Mucosa of descending colon (tissue), 3 donors: Measurements from ENCODE around the gene MED16. TPM values are rescaled to one million over a fixed set of nuclear protein-coding genes. Genes with fewer than 3 reads are reported as not detected.

Source experiments
- ATAC-seq: fragments of 200-7000 bp; cut with Tn5 transposase; one replicate; pipeline ENCODE4 v1.9.1; 2020; ENCODE audit warnings: mild to moderate bottlenecking, moderate library complexity
- DNase-seq, 3 donors: peaks; one replicate each; pipeline ENCODE4 v3.0.0-alpha.2; 2020
- H3K36me3 ChIP-seq: fragments of 200-600 bp; one replicate; pipeline ENCODE4 v1.8.0; 2021; ENCODE audit warnings: low read depth, mild to moderate bottlenecking
- H3K4me1 ChIP-seq: fragments of 200-600 bp; one replicate; pipeline ENCODE4 v1.8.0; 2021; ENCODE audit warnings: low read depth, mild to moderate bottlenecking
- H3K4me3 ChIP-seq: fragments of 200-600 bp; one replicate; pipeline ENCODE4 v1.8.0; 2021; ENCODE audit warnings: mild to moderate bottlenecking
- H3K9me3 ChIP-seq: fragments of 200-600 bp; one replicate; pipeline ENCODE4 v1.8.0; 2021; ENCODE audit warnings: mild to moderate bottlenecking
- intact Hi-C, 2 donors: fragments of 100-400 bp; cut with DNase I in 1 of 2; cut with micrococcal nuclease in 1 of 2; formaldehyde crosslinking; loops; one replicate each; pipeline versions ENCODE4 v1.11.0 to v1.11.1; 2022; cut with DNase I, micrococcal nuclease
- total RNA-seq, 3 donors: library from RNA; stranded (reverse); fragmentation: NEBNext Ultra II Directional in 2 of 3; extraction: Animal tissue kit (Norgen Biotek cat#: 25700) in 2 of 3; gene quantifications; one replicate each; pipeline versions ENCODE4 v1.2.1 to v1.2.4, GENCODE V29; 2021 to 2023
- TF ChIP-seq, protein P1 (sequence below): fragments of 200-600 bp; IDR thresholded peaks from one replicate; pipeline ENCODE4 v1.8.0; 2022; ENCODE audit warnings: antibody characterized with exemption, mild to moderate bottlenecking
- donor health status: DM: no; HTN: no; CAD: no; lungs with moderate emphysema.
- donor health status: DM: no; HTN: no; CAD: no.
- donor health status: DM: no; HTN: yes; CAD: no.

Gene MED16
- total RNA-seq, 3 donors from 2014 or later, result 53.4 to 77.4 (median 61.4) TPM

DNA sequence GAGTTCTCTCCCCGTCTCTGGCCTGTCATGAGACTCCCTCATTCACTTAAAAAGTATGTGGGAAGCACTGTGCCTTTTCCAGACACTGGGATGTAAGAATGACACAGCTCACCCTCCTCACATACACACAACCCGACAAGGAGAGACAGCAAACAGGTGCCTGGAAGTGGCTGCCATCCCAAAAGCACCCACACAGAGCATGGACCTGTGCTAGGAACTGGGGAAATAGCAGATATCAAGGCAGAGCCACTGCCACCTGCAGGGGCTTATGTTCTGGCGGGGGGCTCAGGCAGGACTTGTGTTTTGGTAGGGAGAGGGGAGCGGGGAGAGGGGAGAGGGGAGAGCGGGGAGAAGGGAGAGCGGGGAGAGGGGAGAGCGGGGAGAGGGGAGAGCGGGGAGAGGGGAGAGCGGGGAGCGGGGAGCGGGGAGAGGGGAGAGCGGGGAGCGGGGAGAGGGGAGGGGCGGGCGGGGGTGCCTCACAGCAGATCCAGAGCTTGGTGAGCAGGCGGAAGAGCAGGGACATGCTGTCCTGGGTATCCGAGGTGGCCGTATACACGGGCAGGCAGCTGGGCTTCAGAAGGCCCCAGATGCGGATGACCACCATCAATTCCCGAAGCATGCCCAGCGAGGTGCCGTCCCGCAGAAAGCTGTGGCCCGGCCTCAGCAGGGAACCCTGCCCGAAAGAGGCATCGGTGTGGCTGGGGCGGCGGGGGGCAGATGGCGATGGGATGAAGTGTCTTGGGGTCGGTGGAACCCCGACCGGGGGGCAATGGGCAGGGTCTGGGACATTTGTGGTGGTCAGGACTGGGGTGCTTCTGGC is 21.3 kb downstream of the MED16 start:
- H3K4me1 ChIP-seq, result peaks cover 10% of the 10 kb centered on the region
- no peaks in the 10 kb centered on the region for H3K9me3 ChIP-seq
- no peak overlapping the region for H3K4me3 ChIP-seq
- ATAC-seq (peak; percentile 22), DNase-seq (peak in 1 of 3 donors; percentile 55)
- H3K36me3 ChIP-seq, result no peaks in the 10 kb centered on the region
- intact Hi-C loops, result no loop called here
- TF ChIP-seq, protein P1, sequence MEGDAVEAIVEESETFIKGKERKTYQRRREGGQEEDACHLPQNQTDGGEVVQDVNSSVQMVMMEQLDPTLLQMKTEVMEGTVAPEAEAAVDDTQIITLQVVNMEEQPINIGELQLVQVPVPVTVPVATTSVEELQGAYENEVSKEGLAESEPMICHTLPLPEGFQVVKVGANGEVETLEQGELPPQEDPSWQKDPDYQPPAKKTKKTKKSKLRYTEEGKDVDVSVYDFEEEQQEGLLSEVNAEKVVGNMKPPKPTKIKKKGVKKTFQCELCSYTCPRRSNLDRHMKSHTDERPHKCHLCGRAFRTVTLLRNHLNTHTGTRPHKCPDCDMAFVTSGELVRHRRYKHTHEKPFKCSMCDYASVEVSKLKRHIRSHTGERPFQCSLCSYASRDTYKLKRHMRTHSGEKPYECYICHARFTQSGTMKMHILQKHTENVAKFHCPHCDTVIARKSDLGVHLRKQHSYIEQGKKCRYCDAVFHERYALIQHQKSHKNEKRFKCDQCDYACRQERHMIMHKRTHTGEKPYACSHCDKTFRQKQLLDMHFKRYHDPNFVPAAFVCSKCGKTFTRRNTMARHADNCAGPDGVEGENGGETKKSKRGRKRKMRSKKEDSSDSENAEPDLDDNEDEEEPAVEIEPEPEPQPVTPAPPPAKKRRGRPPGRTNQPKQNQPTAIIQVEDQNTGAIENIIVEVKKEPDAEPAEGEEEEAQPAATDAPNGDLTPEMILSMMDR, result no peak

GRCh38 chr19:870963-871401 is 22.0 kb downstream of the MED16 start:
- no peak overlapping the region for H3K4me3 ChIP-seq
- TF ChIP-seq, protein P1, result no peak
- H3K4me1 ChIP-seq, result peaks cover 10% of the 10 kb centered on the region
- DNase-seq (peak in 1 of 3 donors; percentile 50), ATAC-seq (no peak)
- intact Hi-C loops, result no loop called here
- H3K9me3 ChIP-seq, result no peaks in the 10 kb centered on the region
- no peaks in the 10 kb centered on the region for H3K36me3 ChIP-seq

GRCh38 chr19:870314-870713 is 22.7 kb downstream of the MED16 start:
- Histone ChIP-seq H3K36me3 (no peaks in the 10 kb centered on the region), H3K9me3 (no peaks in the 10 kb centered on the region), H3K4me1 (peaks cover 10% of the 10 kb centered on the region), H3K4me3 (no peak overlapping the region)
- TF ChIP-seq, protein P1, result no peak
- no peak for ATAC-seq
- intact Hi-C loops, result no loop called here
- no peak for DNase-seq

DNA sequence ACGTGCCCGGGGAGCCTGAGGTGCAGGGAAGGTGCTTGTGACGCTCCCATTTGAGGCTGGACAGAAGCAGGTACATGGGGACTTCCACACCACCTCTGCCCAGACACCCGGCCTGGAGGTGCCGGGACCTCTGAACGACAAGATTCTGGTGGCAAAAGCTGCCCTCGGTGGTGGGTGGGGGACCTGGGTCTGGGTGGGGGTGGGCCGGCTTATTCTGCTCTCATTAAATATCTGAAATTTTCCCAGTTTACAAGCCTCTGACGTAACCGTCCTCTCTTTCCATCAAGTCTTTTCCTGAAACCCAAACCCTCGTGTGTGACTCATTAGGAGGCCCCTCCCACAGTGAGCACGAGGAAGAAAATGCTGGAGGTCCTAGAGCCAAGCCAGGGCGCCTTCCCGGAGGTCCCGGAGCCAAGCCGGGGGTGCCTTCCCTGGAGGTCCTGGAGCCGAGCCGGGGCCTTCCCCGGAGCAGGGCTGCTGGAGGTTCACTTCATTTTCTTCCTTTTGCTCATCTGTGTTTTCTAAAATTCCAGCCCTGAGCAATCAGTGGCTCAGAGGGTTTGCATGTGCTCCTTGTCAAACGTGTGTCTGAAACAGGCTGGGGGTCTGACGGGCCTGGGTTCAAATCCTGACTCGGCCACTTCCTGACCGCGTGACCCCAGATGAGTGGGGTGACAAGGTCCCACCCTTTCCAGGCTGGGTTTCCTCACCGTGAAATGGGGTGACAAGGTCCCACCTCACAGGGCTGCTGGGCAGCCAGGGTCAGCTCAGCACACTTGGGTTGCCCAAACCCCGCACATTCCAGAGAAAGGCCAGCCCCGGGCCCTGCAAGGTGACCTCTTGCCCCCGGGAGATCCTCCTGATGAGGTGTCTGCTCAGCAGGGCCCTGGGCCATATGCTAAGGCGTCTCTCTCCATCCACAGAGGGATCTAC is 23.5 kb downstream of the MED16 start:
- H3K4me1 ChIP-seq, result peaks cover 10% of the 10 kb centered on the region
- ATAC-seq (peak; percentile 35), DNase-seq (peak in 2 of 3 donors; percentile 53 to 55)
- H3K9me3 ChIP-seq, result no peaks in the 10 kb centered on the region
- no peak overlapping the region for H3K4me3 ChIP-seq
- intact Hi-C loops, result loop anchor here in 1 of 2 donors (10.0 kb wide), 1 partner anchor 55 kb away; the partner anchor contains the start of gene ARID3A
- no peaks in the 10 kb centered on the region for H3K36me3 ChIP-seq
- TF ChIP-seq, protein P1, result no peak

GRCh38 chr19:868458-869244 is 24.3 kb downstream of the MED16 start:
- no peaks in the 10 kb centered on the region for H3K9me3 ChIP-seq
- no peak for ATAC-seq
- H3K4me3 ChIP-seq, result no peak overlapping the region
- no peak for DNase-seq
- TF ChIP-seq, protein P1, result no peak
- no peaks in the 10 kb centered on the region for H3K36me3 ChIP-seq
- intact Hi-C loops, result loop anchor here in 1 of 2 donors (10.0 kb wide), 1 partner anchor 56 kb away; the partner anchor contains the start of gene ARID3A
- peaks cover 11% of the 10 kb centered on the region for H3K4me1 ChIP-seq
